WTC11 (cell line): ENCODE data around the gene C11orf21. TPM values are rescaled to one million over a fixed set of nuclear protein-coding genes. Genes with fewer than 3 reads are reported as not detected.

Experiments used
- ATAC-seq: fragments of 200-7000 bp; cut with Tn5 transposase; 2 replicates; pipeline ENCODE4 v1.10.0; 2021; ENCODE audit warnings: mild to moderate bottlenecking, moderate library complexity
- CTCF ChIA-PET: fragments of 300-600 bp; sonication (Branson Sonifier 250); formaldehyde crosslinking; loops from one replicate; lab custom pipeline; 2021; ENCODE audit warnings: antibody characterized with exemption; lab: Charles Lee
- POLR2A ChIA-PET: fragments of 350-600 bp; sonication (Branson Sonifier 250); formaldehyde crosslinking; loops from one replicate; lab custom pipeline; 2021; ENCODE audit warnings: antibody characterized with exemption; lab: Charles Lee
- DNase-seq: peaks from one replicate; pipeline ENCODE4 v3.0.0; 2021; ENCODE audit warnings: low spot score
- H3K27ac Mint-ChIP-seq: 2 replicates; pipeline ENCODE4 v1.8.0; 2021; ENCODE audit warnings: mixed read lengths
- H3K27me3 Mint-ChIP-seq: 2 replicates; pipeline ENCODE4 v1.8.0; 2021; ENCODE audit warnings: low read depth, mild to moderate bottlenecking, moderate library complexity, mixed read lengths
- H3K36me3 Mint-ChIP-seq: 2 replicates; pipeline ENCODE4 v1.8.0; 2021; ENCODE audit warnings: mixed read lengths
- H3K4me1 Mint-ChIP-seq: 2 replicates; pipeline ENCODE4 v1.8.0; 2022; ENCODE audit warnings: mixed read lengths
- H3K4me3 Mint-ChIP-seq: 2 replicates; pipeline ENCODE4 v1.8.0; 2021; ENCODE audit warnings: mild to moderate bottlenecking, moderate library complexity, mixed read lengths
- H3K9me3 Mint-ChIP-seq: 2 replicates; pipeline ENCODE4 v1.8.0; 2021; ENCODE audit warnings: mixed read lengths
- AFF4 ChIP-seq: sonication (generic); formaldehyde crosslinking; IDR thresholded peaks from 2 replicates; pipeline ENCODE4 v1.8.1; 2023; ENCODE audit warnings: mild to moderate bottlenecking, missing genetic modification reagents, borderline replicate concordance
- AR ChIP-seq: fragments of 250-450 bp; sonication (Bioruptor Pico); IDR thresholded peaks from 2 replicates; pipeline ENCODE4 v1.9.0; 2021; ENCODE audit warnings: mild to moderate bottlenecking
- CDX4 ChIP-seq: fragments of 250-450 bp; sonication (Bioruptor Pico); IDR thresholded peaks from 2 replicates; pipeline ENCODE4 v1.9.0; 2021; ENCODE audit warnings: moderate library complexity, mild to moderate bottlenecking, inconsistent platforms, borderline replicate concordance
- E2F4 ChIP-seq: sonication (generic); formaldehyde crosslinking; IDR thresholded peaks from 2 replicates; pipeline ENCODE4 v1.8.1; 2022; ENCODE audit warnings: low read depth, mild to moderate bottlenecking, moderate library complexity, missing genetic modification reagents, borderline replicate concordance
- FOXP1 ChIP-seq: sonication (generic); formaldehyde crosslinking; IDR thresholded peaks from 2 replicates; pipeline ENCODE4 v1.8.0; 2022; ENCODE audit warnings: missing genetic modification reagents, mild to moderate bottlenecking, moderate library complexity, borderline replicate concordance
- NFATC4 ChIP-seq: fragments of 250-450 bp; sonication (Bioruptor Pico); IDR thresholded peaks from 2 replicates; pipeline ENCODE4 v1.9.0; 2021; ENCODE audit warnings: mild to moderate bottlenecking
- NFYB ChIP-seq: sonication (generic); formaldehyde crosslinking; conservative IDR thresholded peaks from 2 replicates; pipeline ENCODE4 v1.8.0; 2022; ENCODE audit warnings: low read depth, missing genetic modification reagents
- NR3C1 ChIP-seq: sonication (generic); formaldehyde crosslinking; conservative IDR thresholded peaks from 2 replicates; pipeline ENCODE4 v1.8.1; 2023; ENCODE audit warnings: low read depth, mild to moderate bottlenecking, missing genetic modification reagents
- PRRX2 ChIP-seq: fragments of 250-450 bp; sonication (Bioruptor Pico); IDR thresholded peaks from 2 replicates; pipeline ENCODE4 v1.8.0; 2021; ENCODE audit warnings: mild to moderate bottlenecking
- TCF7 ChIP-seq: sonication (generic); formaldehyde crosslinking; IDR thresholded peaks from 2 replicates; pipeline ENCODE4 v1.8.0; 2022; ENCODE audit warnings: mild to moderate bottlenecking, low read depth, missing genetic modification reagents, moderate library complexity
- ZBTB43 ChIP-seq: sonication (generic); formaldehyde crosslinking; IDR thresholded peaks from 2 replicates; pipeline ENCODE4 v1.8.1; 2023; ENCODE audit warnings: mild to moderate bottlenecking, missing genetic modification reagents
- ZMAT4 ChIP-seq: fragments of 250-450 bp; sonication (Bioruptor Pico); IDR thresholded peaks from 2 replicates; pipeline ENCODE4 v1.9.0; 2021; ENCODE audit warnings: mild to moderate bottlenecking
- ZNF232 ChIP-seq: sonication (generic); formaldehyde crosslinking; IDR thresholded peaks from 2 replicates; pipeline ENCODE4 v1.8.0; 2022; ENCODE audit warnings: mild to moderate bottlenecking, missing genetic modification reagents
- ZNF512 ChIP-seq: sonication (generic); formaldehyde crosslinking; IDR thresholded peaks from 2 replicates; pipeline ENCODE4 v1.8.1; 2022; ENCODE audit warnings: missing genetic modification reagents, borderline replicate concordance
- total RNA-seq: library from RNA; stranded (reverse); gene quantifications from 3 replicates; pipeline ENCODE4 v1.2.3, GENCODE V29; 2021

C11orf21 gene
- total RNA-seq, 1 experiment from 2014 or later = 0.24 TPM

- Mint-ChIP-seq H3K4me1 (no peaks in the 10 kb centered on the region), H3K27ac (no peak overlapping the region), H3K36me3 (no peaks in the 10 kb centered on the region)
- TF ChIP-seq E2F4 (no peak), AR (CRISPR knock-in tag) (no peak), PRRX2 (CRISPR knock-in tag) (no peak), TCF7 (no peak), ZNF512 (no peak), ZMAT4 (no peak), NFATC4 (CRISPR knock-in tag) (no peak), ZNF232 (CRISPR knock-in tag) (no peak), AFF4 (CRISPR knock-in tag) (no peak), CDX4 (CRISPR knock-in tag) (no peak), NR3C1 (CRISPR knock-in tag) (no peak), ZBTB43 (CRISPR knock-in tag) (no peak), NFYB (no peak), FOXP1 (no peak)
- TF ChIP-seq, all 79 proteins: peak for 0
- Mint-ChIP-seq H3K9me3 (peaks cover 4% of the 10 kb centered on the region; the same call in 1 of the 2 replicates), H3K27me3 (no peaks in the 10 kb centered on the region; the same call in 1 of the 2 replicates), H3K4me3 (no peak overlapping the region)
- DNase-seq (no peak), ATAC-seq (no peak)
- CTCF ChIA-PET = interaction anchor here (1.0 to 2.1 kb wide), 2 partner anchors 8 to 107 kb away, joined by 6 to 11 read pairs; no protein-coding TSS in a partner anchor
- POLR2A ChIA-PET = interaction anchor here (1.1 kb wide), 1 partner anchor 64 kb away, joined by 3 read pairs; the partner anchor contains the start of gene CD81
Measured at GRCh38 chr11:2313051-2313951, 11.6 kb upstream of the C11orf21 start.
